ENCODE measurements around the gene ABLIM1.

The ABLIM1 gene

GRCh38 chr10:114652402-114653368 lies 5.4 kb downstream of the ABLIM1 start:
- no peak overlapping the region for H3K4me3 ChIP-seq (ENCODE audit: low read length)
- DNase-seq (ENCODE audit: low read depth, low spot score): no peak

- H3K4me3 ChIP-seq (ENCODE audit: low read length): no peak overlapping the region
Measured at GRCh38 chr10:114650831-114651230, 7.2 kb downstream of the ABLIM1 start.

GRCh38 chr10:114650266-114650665 lies 7.8 kb downstream of the ABLIM1 start:
- no peak for DNase-seq (ENCODE audit: low read depth, low spot score)
- no peak overlapping the region for H3K4me3 ChIP-seq (ENCODE audit: low read length)

More at GRCh38 chr10:114650831-114651230, 7.2 kb downstream of the ABLIM1 start:
- no peak for DNase-seq (ENCODE audit: low read depth, low spot score)

- H3K4me3 ChIP-seq (ENCODE audit: low read length): no peak overlapping the region
- DNase-seq (ENCODE audit: low read depth, low spot score): no peak
Measured at GRCh38 chr10:114649217-114649903, 8.7 kb downstream of the ABLIM1 start.

GRCh38 chr10:114648368-114648767 lies 9.7 kb downstream of the ABLIM1 start:
- H3K4me3 ChIP-seq (ENCODE audit: low read length): no peak overlapping the region
- no peak for DNase-seq (ENCODE audit: low read depth, low spot score)

- no peak overlapping the region for H3K4me3 ChIP-seq (ENCODE audit: low read length)
- no peak for DNase-seq (ENCODE audit: low read depth, low spot score)
Measured at GRCh38 chr10:114647545-114648138, 10.4 kb downstream of the ABLIM1 start.

GRCh38 chr10:114646426-114646825 lies 11.6 kb downstream of the ABLIM1 start:
- no peak for DNase-seq (ENCODE audit: low read depth, low spot score)
- H3K4me3 ChIP-seq (ENCODE audit: low read length): no peak overlapping the region

- H3K4me3 ChIP-seq (ENCODE audit: low read length): no peak overlapping the region
- DNase-seq (ENCODE audit: low read depth, low spot score): no peak
Measured at GRCh38 chr10:114645706-114646105, 12.4 kb downstream of the ABLIM1 start.

- no peak overlapping the region for H3K4me3 ChIP-seq (ENCODE audit: low read length)
- DNase-seq (ENCODE audit: low read depth, low spot score): no peak
Measured at GRCh38 chr10:114643158-114643557, 14.9 kb downstream of the ABLIM1 start.

GRCh38 chr10:114642729-114643128 lies 15.3 kb downstream of the ABLIM1 start:
- DNase-seq (ENCODE audit: low read depth, low spot score): no peak
- H3K4me3 ChIP-seq (ENCODE audit: low read length): no peak overlapping the region

- no peak for DNase-seq (ENCODE audit: low read depth, low spot score)
- no peak overlapping the region for H3K4me3 ChIP-seq (ENCODE audit: low read length)
Measured at GRCh38 chr10:114638821-114639625, 19.1 kb downstream of the ABLIM1 start.

GRCh38 chr10:114635797-114636550 lies 22.1 kb downstream of the ABLIM1 start:
- DNase-seq (ENCODE audit: low read depth, low spot score): no peak
- no peak overlapping the region for H3K4me3 ChIP-seq (ENCODE audit: low read length)

- no peak overlapping the region for H3K4me3 ChIP-seq (ENCODE audit: low read length)
- DNase-seq (ENCODE audit: low read depth, low spot score): no peak
Measured at GRCh38 chr10:114635101-114635500, 23.0 kb downstream of the ABLIM1 start.

GRCh38 chr10:114634609-114634979 lies 23.5 kb downstream of the ABLIM1 start:
- no peak overlapping the region for H3K4me3 ChIP-seq (ENCODE audit: low read length)
- DNase-seq (ENCODE audit: low read depth, low spot score): no peak

GRCh38 chr10:114632869-114633715 lies 25.0 kb downstream of the ABLIM1 start:
- no peak for DNase-seq (ENCODE audit: low read depth, low spot score)
- H3K4me3 ChIP-seq (ENCODE audit: low read length): no peak overlapping the region

GRCh38 chr10:114631666-114632417 lies 26.2 kb downstream of the ABLIM1 start:
- no peak overlapping the region for H3K4me3 ChIP-seq (ENCODE audit: low read length)
- no peak for DNase-seq (ENCODE audit: low read depth, low spot score)

GRCh38 chr10:114631090-114631665 lies 26.9 kb downstream of the ABLIM1 start:
- H3K4me3 ChIP-seq (ENCODE audit: low read length): no peak overlapping the region
- DNase-seq (ENCODE audit: low read depth, low spot score): no peak

All from Jurkat, Clone E6-1 (cell line).